HG03039 (cell line): ENCODE data around the gene MX1.

ENCODE experiments used
- ATAC-seq: cut with Tn5 transposase; IDR thresholded peaks from one replicate; pipeline ENCODE4 v1.9.1; 2021; ENCODE audit warnings: mild to moderate bottlenecking, moderate library complexity; ENCODE audit not compliant: unreplicated experiment

MX1 gene, protein sequence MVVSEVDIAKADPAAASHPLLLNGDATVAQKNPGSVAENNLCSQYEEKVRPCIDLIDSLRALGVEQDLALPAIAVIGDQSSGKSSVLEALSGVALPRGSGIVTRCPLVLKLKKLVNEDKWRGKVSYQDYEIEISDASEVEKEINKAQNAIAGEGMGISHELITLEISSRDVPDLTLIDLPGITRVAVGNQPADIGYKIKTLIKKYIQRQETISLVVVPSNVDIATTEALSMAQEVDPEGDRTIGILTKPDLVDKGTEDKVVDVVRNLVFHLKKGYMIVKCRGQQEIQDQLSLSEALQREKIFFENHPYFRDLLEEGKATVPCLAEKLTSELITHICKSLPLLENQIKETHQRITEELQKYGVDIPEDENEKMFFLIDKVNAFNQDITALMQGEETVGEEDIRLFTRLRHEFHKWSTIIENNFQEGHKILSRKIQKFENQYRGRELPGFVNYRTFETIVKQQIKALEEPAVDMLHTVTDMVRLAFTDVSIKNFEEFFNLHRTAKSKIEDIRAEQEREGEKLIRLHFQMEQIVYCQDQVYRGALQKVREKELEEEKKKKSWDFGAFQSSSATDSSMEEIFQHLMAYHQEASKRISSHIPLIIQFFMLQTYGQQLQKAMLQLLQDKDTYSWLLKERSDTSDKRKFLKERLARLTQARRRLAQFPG

DNA sequence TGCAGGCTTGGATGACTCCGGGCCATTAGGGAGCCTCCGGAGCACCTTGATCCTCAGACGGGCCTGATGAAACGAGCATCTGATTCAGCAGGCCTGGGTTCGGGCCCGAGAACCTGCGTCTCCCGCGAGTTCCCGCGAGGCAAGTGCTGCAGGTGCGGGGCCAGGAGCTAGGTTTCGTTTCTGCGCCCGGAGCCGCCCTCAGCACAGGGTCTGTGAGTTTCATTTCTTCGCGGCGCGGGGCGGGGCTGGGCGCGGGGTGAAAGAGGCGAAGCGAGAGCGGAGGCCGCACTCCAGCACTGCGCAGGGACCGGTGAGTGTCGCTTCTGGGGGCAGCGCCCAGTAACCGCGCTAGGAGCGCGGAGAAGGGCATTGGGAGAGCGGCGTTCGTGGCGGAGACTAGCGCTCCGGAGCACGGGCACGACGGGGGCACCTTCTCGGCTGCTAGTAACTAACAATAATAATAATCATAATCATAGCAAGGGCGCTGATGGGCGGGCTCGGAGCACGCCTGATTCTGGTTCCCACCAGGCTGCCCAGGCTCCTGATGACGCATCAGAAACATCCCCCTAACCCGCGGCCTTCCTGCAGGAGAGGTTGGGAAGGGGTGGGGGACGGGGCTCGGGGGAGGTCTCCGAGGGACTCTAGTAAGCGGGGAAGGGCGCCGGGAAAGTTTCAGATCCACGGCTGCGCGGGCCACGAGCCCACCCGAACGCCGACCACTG lies at the start of gene MX1:
Gene MX1 (plus strand): TSS at position 286 of the 722 bp plus-strand sequence. CDS start 5,832 bp downstream, outside the sequence.
- ATAC-seq: peak; percentile 83

DNA sequence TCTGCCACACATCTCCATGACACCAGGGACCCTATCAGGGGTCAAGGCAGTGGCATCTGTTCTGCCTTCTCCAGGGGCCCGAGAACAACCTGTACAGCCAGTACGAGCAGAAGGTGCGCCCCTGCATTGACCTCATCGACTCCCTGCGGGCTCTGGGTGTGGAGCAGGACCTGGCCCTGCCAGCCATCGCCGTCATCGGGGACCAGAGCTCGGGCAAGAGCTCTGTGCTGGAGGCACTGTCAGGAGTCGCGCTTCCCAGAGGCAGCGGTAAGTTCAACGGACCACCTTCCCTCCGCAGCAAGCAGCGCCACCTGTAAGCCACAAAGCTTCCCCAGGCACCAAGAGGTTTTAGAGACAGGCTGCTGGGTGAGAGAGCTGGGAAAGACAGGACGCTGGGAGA lies 48.3 kb upstream of the MX1 start:
- ATAC-seq: no peak

DNA sequence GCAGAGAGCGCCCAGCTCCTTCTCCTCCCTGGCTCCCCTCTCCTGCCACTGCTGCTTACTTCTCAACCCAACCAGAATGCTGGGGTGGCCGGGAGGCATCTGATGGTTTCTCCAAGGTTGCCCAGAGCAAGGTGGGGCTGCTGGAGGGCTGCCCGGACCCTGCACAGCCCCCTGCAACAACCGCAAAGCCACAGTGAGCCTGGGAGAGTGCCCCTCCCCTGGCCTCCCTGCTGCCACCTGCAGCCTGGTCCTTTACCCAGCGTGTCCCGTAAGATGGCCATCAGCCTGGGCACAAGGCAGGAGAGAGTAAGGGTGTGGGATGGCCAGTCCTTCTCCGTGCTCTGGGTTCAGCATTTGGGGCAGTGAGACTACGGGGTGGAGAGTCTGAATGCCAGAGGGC lies 47.2 kb upstream of the MX1 start:
- no peak for ATAC-seq

DNA sequence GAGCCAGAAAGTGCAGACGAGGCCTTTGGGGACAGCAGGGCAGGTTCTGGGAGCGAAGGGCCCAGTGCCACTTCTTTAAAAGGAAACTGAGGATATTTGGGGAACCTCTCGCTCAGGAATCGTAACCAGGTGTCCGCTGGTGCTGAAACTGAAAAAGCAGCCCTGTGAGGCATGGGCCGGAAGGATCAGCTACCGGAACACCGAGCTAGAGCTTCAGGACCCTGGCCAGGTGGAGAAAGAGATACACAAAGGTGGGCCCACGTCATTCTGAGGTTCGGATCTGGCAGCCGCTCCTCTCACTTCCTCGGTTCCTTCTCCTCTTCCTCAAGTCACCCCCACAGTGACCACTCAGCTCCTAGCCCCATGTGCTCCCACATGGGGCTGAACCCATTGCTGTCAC lies 46.1 kb upstream of the MX1 start:
- ATAC-seq: no peak

DNA sequence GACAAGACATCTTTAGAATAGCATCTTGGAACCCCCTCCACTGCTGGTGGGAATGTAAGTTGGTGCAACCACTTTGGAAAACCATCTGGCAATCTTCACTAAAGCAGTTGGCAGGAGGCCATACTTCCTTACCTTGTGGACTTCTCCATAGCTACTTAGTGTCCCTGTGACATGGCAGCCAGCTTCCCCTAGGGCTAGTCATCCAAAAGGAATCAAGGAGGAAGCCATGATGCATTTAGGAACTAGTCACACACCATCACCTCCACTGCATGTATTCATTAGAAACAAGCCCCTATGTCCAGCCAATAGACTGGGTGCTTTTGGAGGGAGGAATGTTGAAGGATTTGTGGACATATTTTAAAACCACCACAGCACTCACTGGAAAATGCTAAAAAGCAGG lies 44.3 kb upstream of the MX1 start:
- ATAC-seq: no peak

DNA sequence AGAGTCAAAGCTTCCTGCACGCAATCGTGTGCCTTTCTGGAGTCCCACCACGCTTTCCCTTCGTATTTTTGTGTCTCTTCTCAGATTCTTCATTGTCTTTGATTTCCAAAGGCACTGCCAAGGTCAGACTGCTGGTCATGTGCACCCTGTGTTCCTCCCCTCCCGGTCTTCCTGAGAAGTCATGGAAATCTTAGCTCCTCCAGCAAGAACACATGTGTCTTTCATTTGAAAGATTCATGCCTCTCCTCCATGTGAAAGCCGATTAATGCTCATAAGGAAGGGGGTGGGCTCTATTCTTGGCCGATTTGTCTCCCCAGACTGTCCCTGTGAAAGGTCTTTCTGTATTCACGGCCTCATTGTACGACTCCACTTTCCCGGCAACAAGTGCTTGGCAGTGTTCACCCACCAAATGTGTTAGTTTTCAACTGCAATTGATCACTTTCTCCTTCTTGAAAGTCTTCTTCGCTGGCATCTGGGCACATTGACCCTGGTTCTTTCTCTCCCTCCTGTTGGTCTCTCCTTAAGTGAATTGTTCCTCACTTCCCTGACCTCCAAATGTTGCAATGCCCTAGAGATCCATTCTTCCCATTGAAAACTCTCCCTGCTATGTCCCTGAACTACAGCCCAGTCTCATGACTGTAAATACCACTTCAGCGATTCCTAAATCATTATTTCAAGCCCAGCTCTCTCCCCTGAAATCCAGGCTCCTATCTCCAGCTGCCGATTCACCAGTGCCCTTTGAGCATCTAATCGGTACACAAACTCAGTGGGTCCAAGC lies 38.8 kb upstream of the MX1 start:
- ATAC-seq: no peak

DNA sequence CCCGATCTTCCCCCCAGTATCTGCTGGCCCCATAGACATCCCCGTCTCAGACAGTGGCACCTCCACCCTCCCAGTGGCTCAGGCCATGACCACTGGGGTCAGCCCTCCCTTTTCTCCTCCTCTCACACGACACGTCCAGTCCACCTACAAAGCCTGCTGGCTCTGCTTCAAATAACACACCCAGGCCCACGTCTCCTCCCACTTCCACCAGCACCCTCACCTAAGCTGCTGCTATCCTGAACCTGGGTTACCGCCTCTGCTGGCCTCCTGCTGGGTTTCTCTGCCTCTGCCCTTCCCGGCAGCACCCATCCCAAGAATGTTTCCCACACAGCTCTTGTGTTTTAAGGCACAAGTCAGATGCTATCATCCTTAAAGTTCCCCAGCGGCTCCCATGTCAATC lies 38.2 kb upstream of the MX1 start:
- no peak for ATAC-seq

DNA sequence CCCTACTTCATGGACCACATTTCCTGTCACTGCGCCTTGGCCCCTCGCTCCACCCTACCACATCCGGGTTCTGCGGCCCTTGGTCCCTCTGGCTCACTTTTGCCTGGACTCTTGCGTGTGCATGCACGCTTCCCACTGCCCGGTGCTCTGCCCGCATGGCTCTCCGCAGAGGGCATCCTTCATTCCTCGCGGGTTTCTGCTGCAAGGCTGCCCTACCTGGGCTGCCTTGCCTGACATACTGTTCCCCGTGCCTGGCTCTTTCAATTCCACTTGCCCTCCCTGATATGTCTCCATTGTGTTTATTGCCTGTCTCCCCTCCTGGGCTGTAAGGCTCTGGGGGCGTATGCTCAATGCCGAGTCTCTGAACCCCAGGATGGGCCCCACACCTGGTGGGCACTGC lies 37.8 kb upstream of the MX1 start:
- no peak for ATAC-seq

DNA sequence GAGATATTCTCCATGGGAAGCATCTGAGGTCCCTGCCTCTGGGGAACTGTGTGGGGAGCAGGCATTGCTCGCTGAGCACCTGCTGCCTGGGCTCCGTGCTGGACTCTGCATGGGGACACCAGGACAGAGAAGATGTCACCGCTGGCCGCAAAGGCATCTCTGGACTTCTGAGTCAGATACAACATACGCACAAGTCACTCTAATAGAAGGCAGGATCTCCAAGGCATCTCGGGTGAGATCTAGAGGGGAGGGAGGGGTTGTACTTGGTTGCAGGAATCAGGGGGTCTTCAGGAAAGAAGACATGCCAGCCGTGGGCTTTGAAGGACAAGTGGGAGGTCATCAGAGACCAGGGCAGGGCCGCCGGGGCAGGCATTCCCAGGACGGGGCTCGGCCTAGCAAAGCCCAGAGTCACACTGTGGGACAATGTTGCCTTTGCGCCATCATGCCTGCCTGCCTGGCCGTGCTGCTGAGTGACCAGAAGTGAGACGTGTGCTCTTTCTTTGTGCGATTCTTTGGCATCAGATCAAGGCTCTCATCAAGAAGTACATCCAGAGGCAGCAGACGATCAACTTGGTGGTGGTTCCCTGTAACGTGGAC lies 35.9 kb upstream of the MX1 start:
- ATAC-seq: no peak

DNA sequence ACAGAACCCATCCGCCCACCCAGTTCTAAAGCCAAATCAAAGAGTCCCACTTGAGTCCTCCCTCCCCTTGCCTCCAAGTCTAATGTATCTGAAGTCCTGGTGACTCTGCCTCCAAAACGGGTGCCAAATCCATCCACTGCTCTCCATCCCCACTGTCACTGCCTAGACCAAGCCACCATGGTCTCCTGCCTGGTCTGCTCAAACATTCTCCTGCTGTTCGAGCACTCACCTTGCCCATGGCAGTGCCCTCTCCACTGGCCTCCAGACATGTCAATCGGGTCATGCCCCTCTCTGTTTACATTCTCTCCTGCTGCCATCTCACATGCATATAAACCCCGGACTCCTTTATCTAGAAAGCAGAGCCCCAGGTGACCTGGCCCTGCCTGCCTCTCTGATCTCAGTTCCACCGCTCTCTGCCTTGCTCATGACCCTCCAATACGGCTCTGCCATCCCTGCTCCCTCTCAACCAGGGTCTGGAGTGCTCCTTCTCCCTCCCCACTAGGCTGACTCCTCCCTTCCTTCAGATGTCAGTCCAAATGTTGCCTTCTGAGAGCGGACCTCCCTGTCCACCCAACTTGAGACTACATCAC lies 32.1 kb upstream of the MX1 start:
- no peak for ATAC-seq

DNA sequence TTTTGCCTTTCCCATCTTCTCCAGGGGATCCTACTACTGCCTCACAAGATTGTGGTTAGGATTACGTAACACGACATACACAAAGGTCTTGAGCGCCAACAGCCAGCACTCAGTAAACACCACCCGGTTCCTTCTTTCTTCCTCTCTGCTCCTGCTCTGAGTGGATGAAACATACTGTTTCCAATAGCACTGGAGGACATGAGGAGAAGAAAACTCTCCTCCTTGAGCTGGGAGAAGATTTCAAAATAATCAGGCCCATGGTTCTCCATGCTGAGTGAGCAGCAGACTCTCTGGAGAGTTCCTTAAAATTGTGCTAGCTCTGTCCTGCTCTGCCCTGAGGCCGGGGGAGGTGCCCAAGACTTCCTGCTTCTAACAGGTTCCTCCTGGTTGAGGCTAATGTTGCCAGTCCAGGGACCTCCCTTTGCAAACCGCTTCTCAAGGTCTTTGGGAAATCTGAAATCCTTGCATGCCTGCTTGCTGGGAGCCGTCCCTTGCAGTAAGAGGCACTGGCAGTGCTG lies 29.4 kb upstream of the MX1 start:
- no peak for ATAC-seq

DNA sequence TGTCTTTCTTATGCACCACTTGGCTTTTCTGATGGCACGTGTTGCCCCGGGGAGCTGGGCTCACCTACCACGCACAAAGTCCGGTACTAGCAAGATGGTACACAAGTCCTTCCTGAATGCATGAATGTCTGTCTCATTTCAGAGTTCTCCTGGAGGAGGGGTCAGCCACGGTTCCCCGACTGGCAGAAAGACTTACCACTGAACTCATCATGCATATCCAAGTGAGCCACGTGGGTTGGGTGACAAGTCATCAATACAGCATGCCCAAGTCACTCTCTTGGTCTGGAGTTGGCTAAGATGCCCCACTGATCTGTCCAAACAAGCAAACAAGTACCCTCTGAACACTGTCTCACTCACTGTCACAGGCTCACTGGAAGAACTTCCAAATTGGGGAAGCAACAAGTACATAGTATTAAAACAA lies 28.6 kb upstream of the MX1 start:
- ATAC-seq: no peak

DNA sequence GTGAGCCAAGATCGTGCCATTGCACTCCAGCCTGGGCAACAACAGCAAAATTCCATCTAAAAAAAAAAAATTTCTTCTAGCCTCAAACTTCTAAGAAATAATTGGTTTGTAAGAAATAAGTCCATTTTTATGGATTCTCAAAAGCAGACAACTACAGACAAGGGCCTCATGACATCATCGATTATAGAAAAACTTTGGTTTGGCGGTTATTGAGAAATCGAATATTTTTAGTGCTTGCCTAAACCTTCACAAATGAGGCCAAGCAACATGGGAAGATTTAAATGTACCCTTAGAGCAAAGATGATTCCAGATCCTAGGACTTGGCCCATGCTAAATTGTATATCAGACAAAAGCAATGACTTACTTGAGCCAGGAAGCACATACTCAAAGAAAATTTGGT lies 27.8 kb upstream of the MX1 start:
- no peak for ATAC-seq

DNA sequence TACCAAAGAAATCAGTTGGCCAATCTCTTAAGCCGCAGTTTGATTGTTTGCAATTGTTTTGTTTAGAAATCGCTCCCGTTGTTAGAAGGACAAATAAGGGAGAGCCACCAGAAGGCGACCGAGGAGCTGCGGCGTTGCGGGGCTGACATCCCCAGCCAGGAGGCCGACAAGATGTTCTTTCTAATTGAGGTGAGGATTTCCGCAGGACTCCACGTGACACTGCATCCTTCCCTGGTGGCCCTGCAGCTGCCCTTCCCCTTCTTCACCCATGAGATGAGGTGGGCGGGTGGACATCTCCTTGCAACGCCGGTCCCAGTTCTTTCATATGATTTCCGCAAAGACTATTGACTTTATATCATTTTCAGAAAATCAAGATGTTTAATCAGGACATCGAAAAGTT lies 27.2 kb upstream of the MX1 start:
- ATAC-seq: no peak

DNA sequence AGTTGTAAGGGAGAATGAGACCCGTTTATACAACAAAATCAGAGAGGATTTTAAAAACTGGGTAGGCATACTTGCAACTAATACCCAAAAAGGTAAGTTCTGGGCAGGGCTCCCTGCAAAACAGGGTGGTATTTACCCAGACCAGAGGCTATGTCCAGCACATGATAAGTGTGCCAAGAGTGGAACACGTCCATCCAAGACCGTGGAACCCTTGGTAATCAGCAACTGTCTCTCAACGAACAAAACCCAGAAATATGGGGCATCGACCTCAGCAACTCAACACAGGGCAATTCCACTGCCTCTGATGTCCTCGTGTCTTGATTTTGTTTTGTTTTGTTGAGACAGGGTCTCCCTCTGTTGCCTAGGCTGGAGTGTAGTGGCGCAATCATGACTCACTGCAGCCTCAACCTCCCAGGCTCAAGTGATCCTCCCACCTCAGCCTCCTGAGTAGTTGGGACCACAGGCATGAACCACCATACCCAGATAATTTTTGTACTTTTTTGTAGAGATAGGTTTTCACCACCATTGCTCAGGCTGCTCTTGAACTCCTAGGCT lies 26.7 kb upstream of the MX1 start:
- no peak for ATAC-seq

DNA sequence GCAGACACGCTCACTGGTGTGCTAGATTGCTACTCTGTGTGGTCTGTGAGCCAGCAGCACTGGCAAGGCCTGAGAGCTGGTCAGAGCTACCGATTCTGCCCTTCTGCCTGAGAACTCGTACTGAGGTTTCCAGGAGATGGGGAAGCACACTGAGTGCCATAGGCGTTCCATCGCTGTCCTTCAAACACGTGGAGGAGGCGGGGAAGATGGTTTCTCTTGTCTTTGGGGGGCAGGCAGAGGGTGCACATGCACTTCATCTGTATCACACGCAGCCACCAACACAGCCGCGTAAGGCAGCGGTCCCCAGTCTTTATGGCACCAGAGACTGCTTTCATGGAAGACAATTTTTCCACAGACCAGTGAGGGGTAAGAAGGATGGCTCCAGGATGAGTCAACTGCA lies 23.8 kb upstream of the MX1 start:
- ATAC-seq: no peak

DNA sequence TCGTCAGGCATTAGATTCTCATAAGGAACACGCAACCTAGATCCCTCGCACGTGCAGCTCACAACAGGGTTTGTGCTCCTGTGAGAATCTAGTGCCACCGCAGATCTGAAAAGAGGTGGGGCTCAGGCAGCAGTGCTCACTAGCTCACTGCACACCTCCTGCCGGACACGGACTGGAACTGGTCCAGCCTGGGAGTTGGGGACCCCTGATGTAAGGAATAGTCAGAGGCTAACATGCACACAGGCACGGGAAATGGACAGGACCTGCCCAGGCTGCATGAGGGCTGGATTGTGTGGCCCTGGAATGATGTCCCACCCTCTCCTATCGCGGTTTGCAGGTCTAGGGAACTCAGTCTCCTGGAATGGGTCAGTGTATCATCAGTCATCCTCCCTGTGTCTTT lies 23.2 kb upstream of the MX1 start:
- no peak for ATAC-seq

DNA sequence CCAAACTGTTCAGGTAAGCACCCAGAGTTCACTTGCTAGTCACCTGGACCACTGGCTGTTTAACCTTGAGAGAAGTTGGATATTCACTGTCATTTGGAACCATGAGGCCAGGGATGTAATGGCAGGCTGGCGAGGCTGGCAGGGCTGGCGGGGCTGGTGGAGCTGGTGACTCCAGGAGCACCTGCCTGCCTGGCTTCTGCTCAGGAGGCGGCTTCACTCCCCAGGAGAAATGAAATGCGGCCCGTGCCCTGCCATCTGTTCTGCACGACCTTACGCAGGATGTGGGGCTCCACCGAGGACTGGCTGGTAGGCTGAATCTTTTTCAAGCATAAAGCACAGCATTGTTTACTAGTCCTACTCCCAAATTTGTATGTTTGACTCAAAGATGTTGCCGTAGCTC lies 22.7 kb upstream of the MX1 start:
- no peak for ATAC-seq

DNA sequence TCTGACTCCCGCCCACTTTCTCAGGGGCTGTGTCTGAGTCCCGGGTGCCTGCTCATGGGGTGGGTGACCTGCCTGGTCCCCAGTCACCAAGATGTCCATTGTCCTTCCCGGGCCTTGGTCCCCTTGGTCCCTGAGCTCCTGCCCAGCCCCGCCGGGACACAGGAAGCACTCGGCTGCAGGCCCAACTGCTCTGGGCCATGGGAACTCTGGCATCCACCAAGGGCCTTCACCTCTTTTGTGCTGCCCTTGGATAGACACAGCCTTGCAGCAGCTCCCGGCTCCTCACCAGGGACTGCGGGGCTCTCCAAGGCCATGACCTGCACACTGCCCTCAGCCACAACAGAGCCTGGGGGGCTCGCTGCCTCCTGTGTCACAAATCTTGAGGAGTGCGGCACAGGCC lies 22.1 kb upstream of the MX1 start:
- no peak for ATAC-seq

DNA sequence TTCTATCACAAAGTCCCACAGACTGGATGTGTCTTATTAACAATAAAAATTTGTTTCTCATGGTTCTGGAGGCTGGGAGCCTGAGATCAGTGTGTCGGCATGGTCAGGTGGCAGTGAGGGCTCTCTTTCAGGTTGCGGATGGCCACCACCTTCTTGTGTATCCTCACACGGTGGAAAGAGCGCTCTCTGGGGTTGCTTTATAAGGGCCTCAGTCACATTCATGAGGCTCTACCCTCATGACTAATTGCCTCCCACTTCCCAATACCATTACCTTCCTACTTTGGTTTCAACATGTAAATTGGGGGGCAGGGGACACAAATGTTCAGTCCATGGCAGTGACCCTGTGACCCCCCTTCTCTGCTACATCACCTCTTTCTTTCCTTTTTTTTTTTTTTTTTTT lies 20.7 kb upstream of the MX1 start:
- no peak for ATAC-seq
